Measurements from ENCODE around the gene RNF17. TPM values are rescaled to one million over a fixed set of nuclear protein-coding genes. Genes with fewer than 3 reads are reported as not detected.

The RNF17 gene
- total and polyA plus RNA-seq, 2 of the 8 experiments (the other 6 are each of a cell fraction or from before 2014, with no cell fraction given): not detected

- TF ChIP-seq, protein P1, sequence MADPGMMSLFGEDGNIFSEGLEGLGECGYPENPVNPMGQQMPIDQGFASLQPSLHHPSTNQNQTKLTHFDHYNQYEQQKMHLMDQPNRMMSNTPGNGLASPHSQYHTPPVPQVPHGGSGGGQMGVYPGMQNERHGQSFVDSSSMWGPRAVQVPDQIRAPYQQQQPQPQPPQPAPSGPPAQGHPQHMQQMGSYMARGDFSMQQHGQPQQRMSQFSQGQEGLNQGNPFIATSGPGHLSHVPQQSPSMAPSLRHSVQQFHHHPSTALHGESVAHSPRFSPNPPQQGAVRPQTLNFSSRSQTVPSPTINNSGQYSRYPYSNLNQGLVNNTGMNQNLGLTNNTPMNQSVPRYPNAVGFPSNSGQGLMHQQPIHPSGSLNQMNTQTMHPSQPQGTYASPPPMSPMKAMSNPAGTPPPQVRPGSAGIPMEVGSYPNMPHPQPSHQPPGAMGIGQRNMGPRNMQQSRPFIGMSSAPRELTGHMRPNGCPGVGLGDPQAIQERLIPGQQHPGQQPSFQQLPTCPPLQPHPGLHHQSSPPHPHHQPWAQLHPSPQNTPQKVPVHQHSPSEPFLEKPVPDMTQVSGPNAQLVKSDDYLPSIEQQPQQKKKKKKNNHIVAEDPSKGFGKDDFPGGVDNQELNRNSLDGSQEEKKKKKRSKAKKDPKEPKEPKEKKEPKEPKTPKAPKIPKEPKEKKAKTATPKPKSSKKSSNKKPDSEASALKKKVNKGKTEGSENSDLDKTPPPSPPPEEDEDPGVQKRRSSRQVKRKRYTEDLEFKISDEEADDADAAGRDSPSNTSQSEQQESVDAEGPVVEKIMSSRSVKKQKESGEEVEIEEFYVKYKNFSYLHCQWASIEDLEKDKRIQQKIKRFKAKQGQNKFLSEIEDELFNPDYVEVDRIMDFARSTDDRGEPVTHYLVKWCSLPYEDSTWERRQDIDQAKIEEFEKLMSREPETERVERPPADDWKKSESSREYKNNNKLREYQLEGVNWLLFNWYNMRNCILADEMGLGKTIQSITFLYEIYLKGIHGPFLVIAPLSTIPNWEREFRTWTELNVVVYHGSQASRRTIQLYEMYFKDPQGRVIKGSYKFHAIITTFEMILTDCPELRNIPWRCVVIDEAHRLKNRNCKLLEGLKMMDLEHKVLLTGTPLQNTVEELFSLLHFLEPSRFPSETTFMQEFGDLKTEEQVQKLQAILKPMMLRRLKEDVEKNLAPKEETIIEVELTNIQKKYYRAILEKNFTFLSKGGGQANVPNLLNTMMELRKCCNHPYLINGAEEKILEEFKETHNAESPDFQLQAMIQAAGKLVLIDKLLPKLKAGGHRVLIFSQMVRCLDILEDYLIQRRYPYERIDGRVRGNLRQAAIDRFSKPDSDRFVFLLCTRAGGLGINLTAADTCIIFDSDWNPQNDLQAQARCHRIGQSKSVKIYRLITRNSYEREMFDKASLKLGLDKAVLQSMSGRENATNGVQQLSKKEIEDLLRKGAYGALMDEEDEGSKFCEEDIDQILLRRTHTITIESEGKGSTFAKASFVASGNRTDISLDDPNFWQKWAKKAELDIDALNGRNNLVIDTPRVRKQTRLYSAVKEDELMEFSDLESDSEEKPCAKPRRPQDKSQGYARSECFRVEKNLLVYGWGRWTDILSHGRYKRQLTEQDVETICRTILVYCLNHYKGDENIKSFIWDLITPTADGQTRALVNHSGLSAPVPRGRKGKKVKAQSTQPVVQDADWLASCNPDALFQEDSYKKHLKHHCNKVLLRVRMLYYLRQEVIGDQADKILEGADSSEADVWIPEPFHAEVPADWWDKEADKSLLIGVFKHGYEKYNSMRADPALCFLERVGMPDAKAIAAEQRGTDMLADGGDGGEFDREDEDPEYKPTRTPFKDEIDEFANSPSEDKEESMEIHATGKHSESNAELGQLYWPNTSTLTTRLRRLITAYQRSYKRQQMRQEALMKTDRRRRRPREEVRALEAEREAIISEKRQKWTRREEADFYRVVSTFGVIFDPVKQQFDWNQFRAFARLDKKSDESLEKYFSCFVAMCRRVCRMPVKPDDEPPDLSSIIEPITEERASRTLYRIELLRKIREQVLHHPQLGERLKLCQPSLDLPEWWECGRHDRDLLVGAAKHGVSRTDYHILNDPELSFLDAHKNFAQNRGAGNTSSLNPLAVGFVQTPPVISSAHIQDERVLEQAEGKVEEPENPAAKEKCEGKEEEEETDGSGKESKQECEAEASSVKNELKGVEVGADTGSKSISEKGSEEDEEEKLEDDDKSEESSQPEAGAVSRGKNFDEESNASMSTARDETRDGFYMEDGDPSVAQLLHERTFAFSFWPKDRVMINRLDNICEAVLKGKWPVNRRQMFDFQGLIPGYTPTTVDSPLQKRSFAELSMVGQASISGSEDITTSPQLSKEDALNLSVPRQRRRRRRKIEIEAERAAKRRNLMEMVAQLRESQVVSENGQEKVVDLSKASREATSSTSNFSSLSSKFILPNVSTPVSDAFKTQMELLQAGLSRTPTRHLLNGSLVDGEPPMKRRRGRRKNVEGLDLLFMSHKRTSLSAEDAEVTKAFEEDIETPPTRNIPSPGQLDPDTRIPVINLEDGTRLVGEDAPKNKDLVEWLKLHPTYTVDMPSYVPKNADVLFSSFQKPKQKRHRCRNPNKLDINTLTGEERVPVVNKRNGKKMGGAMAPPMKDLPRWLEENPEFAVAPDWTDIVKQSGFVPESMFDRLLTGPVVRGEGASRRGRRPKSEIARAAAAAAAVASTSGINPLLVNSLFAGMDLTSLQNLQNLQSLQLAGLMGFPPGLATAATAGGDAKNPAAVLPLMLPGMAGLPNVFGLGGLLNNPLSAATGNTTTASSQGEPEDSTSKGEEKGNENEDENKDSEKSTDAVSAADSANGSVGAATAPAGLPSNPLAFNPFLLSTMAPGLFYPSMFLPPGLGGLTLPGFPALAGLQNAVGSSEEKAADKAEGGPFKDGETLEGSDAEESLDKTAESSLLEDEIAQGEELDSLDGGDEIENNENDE (IDR thresholded peaks at IDR 0.05; ENCODE audit: insufficient replicate concordance, low read length): no peak
- TF ChIP-seq RFX5 (IDR thresholded peaks at IDR 0.05; ENCODE audit: borderline replicate concordance, low read depth, low read length): no peak
Measured at GRCh38 chr13:24865163-24865953, 101.4 kb downstream of the RNF17 start (continued).
